ENCODE measurements around the gene CKLF.
"Not testable (repeated sequence)": the region's sequence is repeated elsewhere in the genome, so short reads cannot be mapped to it uniquely, and the experiment has no call there.

Gene CKLF

DNA sequence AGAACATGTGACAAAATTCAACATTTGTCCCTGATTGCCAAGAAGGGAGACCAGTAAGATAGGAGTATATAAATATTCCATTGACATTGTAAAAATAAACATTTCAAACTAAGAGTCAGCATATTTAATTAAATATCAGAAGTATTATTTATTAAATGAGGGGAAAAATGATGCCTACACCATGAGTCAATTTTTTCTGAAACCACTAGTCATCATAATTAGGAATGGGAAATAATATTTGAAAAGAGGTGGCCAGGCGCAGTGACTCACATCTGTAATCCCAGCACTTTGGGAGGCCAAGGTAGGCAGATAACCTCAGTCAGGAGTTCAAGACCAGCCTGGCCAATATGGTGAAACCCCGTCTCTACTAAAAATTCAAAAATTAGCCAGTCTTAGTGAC is 16.0 kb downstream of the CKLF start:
- DNase-seq (ENCODE audit: low read depth, low spot score): no peak

GRCh38 chr16:66569131-66569530 is 16.8 kb downstream of the CKLF start:
- DNase-seq (ENCODE audit: low read depth, low spot score): no peak

DNA sequence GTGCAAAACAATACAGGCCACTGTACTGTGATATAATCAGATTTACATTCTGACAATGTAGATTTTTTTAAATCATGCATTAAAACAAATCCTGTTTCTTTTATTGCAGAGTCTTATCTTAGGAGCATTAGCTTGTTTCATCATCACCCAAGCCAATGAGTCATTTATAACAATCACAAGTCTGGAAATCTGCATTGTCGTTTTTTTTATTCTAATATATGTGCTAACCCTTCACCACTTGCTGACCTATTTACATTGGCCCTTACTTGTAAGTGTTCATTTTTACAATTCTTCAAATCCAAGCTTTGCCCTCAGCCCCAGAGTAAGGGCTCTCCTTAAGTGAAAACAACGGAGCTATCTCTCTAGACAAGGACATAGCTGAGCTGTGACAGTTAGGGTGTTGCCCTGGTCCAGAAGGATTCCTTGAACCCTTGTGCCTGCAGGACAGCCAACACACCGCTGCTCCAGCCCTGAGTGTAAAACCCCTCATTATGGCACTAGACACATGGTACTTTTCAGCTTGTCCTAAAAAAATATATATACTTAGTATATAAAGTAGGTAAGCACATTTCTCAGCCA is 17.5 kb downstream of the CKLF start:
- DNase-seq (ENCODE audit: low read depth, low spot score): no peak

DNA sequence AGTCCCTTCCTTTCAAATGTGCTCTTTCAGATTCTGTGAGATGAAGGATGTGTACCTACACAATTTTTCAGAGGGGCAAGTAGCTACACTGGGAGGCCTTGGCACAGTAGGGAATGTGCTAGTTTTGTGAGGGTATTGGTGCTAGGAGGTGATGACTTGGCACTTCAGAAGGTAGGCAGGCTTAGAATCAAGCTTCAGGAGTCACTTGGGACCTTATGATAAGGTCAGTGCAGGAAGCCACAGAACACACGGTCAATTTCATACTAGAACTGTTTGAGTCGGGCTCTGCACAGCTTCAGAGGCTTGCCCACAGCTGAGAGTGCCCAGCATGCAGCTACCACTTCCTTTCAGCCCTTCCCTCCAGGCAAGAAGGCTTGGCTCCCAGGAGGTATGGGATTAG is 20.0 kb downstream of the CKLF start:
- DNase-seq (ENCODE audit: low read depth, low spot score): no peak

DNA sequence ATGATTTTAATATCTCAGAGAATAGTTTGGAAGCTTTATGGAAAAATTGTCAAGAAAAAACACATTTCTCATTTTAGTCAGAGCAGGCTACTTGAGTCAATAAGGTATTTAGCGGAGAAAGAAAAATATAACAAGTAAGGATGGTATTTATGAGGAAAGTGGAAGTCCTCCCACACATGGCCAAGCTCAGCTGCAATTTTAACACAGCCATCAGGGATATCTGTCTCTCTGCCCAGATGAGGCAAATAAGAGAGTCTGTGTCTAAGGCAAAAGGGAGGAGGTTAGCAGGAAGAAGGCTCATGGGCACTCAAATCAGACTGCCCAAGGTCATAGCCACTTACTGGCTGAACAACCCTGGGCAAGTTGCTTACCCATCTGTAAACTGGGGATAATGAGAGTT is 21.7 kb downstream of the CKLF start:
- DNase-seq (ENCODE audit: low read depth, low spot score): no peak

DNA sequence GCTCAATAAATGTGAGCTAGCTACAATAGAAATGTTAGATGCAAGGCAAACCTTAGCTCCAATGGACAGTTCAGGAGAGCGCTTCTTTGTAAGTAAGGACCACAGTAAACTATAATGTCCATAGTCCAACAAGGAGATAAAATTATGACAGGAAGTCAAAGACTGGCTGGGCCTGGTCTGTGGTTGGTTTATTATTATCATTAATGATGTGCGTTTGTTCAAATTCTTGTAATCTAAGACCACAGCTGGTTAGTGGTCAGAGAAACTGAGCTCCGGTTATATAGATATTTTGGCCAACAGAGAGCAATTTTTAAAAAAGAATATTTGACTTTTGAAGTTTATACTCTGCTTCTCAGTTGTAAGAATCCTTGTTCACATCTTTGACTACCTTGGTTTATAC is 22.2 kb downstream of the CKLF start:
- no peak for DNase-seq (ENCODE audit: low read depth, low spot score)

DNA sequence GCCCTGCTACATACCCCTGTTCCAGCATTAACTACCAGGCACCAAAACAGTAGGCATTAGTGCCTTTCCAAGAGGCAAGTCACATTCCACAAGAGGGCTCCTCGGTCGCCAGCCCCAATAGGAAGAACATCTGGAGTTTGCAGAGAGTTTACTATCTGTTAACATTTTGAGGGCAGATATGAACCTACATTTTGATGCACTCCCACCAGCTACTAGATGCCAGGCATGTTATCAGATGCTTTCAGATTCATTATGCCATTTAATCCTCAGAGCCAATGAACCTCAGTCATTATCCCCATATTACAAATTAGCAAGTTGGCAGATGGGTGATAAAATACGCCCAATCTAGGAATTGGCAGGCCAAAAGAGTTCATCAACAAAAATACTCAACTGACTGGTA is 22.7 kb downstream of the CKLF start:
- no peak for DNase-seq (ENCODE audit: low read depth, low spot score)

DNA sequence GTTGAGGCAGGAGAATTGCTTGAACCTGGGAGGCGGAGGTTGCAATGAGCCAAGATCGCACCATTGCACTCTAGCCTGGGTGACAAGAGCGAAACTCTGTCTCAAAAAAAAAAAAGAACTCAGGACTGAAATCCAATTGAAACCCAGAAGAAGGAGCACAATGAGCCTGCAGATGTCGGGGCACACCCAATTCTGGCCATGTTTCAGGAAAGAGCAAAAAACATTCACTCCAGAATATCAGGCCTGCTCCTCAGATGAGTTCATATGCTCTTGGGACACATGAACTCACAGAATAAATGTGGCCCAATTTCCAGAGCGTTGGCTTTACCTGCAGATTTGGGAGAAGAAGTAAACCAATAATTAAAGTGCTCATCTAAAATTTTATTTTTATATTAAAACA is 23.9 kb downstream of the CKLF start:
- no peak for DNase-seq (ENCODE audit: low read depth, low spot score)

- no peak for DNase-seq (ENCODE audit: low read depth, low spot score)
These were observed 26.5 kb downstream of the CKLF start, which contains the start of gene CMTM2 for GRCh38 chr16:66578651-66579531. Gene CMTM2, plus strand, starts transcription at chr16:66579463. Its CDS starts 145 bp downstream, at chr16:66579608.

DNA sequence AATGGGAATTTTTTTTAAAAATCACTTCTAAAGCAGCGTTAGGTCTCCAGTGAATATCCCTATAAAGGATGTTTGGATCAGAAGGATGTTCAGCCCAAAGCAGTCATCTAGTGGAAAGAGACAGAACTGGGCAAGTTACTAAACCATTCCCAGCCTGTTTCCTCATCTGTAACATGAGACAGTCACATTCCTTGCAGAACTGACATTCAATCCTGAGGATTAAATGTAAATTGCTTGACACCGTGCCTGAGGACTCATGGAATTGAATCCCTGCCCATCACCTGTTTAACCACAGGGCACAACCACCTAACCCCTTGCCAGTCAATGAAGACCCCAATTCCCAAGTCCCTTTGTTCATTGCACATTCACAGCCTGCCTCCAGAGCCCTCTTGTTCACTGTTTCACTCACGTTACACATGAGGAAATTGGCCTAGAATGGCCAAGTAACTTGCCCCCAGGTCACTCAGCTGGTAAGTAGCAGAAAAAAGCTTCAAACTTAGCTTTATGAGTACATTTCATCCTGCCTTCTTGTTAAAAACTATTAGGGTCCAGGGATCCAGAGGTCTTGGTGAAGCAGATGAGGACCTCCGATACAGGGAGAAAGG is 28.3 kb downstream of the CKLF start:
- no peak for DNase-seq (ENCODE audit: low read depth, low spot score)

GRCh38 chr16:66581246-66581952 is 29.0 kb downstream of the CKLF start:
- DNase-seq (ENCODE audit: low read depth, low spot score): no peak

DNA sequence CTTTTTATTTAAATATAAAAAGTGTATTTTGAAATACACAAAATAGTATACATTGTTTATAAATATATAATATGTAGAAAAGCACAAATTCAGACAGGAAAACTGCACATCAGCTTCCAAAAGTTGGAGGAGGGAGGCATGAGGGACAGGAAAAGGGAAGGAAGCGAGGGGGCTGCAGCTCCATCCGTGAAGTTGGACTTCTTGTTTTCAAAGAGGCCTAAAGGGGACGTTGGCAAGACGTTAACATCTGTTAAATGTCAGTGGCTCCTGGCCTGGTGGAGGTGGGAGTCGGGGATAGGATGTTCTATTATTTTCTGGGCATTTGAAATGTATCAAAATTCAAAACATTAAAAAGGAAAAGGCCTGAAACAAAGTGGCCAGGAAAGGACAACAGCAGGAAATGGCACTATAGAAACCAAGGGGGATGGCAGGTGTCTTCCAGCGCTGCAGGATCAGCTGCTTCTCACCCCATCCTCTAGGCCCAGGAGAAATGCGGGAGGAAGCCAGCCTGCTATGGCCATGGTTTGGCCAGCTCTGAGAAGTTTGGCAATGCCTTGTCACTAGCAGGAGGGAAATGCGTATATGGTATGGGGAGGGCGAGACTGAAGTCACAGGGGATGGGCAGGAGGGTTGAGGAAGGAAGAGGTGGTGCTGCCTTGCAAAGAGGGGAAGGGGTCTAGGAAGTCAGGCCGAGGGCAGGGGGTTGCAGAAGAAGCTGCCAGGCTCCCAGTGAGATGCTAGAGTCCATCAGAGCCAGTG is 33.3 kb downstream of the CKLF start:
- DNase-seq (ENCODE audit: low read depth, low spot score): no peak

DNA sequence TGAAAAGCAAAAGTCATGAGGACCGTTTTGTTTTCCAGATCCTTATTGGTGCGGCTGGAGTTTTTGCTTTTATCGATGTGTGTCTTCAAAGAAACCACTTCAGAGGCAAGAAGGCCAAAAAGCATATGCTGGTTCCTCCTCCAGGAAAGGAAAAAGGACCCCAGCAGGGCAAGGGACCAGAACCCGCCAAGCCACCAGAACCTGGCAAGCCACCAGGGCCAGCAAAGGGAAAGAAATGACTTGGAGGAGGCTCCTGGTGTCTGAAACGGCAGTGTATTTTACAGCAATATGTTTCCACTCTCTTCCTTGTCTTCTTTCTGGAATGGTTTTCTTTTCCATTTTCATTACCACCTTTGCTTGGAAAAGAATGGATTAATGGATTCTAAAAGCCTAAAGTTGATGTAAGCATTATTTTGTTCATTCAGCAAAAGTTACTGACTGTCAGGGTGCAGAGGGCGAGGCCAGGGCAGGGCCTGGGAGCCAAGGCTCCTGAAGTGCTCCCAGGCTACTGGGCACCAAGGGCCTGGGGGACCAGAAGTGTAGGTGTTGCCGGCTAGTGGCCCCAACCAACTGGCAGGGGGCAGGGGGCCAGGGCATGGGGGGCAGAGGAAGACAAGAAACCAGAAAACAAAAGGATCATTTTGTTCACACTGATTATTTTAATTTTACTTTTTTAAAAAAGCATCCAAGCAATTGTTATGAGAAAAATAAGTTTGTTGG is 35.7 kb downstream of the CKLF start:
- DNase-seq (ENCODE audit: low read depth, low spot score): no peak

DNA sequence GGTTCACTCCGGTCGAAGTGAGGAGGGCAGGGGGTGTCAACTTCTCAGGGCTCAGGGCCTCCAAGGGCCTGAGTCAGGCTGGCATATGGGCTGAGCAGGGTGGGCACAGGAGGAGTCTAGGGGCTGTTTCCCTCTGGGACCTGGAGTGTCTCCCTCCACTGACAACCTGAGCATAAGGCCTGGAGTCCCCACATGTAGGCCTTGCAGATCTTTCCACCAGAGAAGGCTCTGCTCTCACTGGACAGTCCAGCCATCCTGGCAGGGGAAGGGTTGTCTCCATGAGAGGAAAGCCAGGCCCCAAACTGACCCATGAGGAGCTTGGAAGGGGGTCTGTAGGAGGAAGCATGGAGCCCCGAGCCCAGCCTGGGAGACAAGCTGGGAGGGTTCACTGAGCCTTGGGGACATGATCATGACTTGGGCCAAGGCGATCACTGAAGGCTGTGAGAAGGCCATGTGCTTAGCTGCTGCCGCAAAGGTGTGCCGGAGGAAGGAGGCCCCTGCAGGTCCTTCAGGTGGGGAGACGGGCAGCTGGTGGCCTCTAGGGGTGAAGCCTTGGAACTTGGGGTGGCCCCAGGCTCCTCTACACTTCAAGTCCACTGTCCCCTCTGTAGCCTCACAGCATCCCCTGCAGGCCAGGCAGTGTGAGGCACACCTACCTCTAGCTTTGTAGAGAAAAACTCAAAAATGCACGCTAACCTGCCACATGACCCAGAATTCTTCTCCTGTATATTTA is 36.8 kb downstream of the CKLF start:
- no peak for DNase-seq (ENCODE audit: low read depth, low spot score)

- DNase-seq (ENCODE audit: low read depth, low spot score): no peak
These were observed 37.9 kb downstream of the CKLF start for GRCh38 chr16:66590322-66590721.

DNA sequence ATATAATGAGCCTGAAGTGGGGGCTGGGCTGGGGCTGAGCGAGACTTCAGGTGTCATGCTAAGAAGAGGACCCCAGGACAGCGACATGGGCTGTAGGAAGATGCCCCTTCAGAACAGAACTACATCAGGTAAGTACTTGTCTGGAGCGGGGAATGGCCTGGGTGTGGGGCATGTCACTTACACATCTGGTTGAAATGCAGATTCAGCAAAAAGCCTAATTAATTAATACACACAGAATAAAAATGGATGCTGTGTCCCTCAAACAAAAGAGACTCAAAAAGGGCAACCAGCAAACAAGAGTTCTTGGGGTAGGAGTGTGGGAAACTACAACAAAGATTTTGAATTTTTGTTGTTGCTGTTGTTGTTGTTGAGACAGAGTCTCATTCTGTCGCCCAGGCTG is 38.6 kb downstream of the CKLF start:
- DNase-seq (ENCODE audit: low read depth, low spot score): no peak

GRCh38 chr16:66592241-66592640 is 39.9 kb downstream of the CKLF start:
- DNase-seq (ENCODE audit: low read depth, low spot score): no peak

- DNase-seq (ENCODE audit: low read depth, low spot score): no peak
These were observed 40.4 kb downstream of the CKLF start for GRCh38 chr16:66592814-66593213.

GRCh38 chr16:66594739-66595138 is 42.4 kb downstream of the CKLF start:
- DNase-seq (ENCODE audit: low read depth, low spot score): no peak

GRCh38 chr16:66596559-66596958 is 44.2 kb downstream of the CKLF start:
- not testable (repeated sequence) for DNase-seq (ENCODE audit: low read depth, low spot score)
